ENCODE measurements around the gene LGI1.

GRCh38 chr10:93722550-93722949, 35.2 kb upstream of the LGI1 start:
- TF ChIP-seq CTCF (optimal IDR thresholded peaks at IDR 0.05 in 1 of 3, IDR thresholded peaks at IDR 0.05 in 1 of 3, conservative IDR thresholded peaks at IDR 0.05 in 1 of 3; ENCODE audit: extremely low read depth in 1 of 3, insufficient read depth in 2 of 3, low read length in 3 of 3) (no peak), EZH2 (IDR thresholded peaks at IDR 0.05; ENCODE audit: low read length) (no peak)

Measured in keratinocyte (primary cell).